Stimulated activated CD8-positive, alpha-beta memory T cell treated with anti-CD3 and anti-CD28 coated beads, Interleukin-12 subunit alpha, Interleukin-12 subunit beta, amount 100 ng/mL, for 24 hours (primary cell): Measurements from ENCODE around the gene PDE4B.

Source experiments
- DNase-seq: peaks from one replicate; pipeline ENCODE4 v3.0.0-alpha.2; 2020; ENCODE audit errors: extremely low read depth

PDE4B gene

DNA sequence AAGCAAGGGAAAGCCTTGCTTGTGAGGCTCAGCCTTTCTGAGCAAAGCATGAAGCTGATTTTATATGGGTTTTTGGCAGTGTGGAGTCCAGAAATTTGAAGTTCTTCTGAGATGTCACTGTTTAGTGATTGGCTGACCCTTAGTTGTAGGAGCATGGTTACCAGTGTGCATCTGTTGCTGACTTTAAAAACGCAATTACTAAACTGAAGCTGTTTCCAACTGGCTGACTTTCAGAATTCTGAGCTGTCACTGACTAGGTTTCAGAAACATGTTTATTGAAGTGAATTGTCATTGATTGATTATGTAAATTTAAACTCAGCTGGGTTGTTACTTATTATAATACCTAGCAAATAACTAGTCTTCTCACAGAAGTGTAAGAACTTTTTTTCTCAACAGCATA lies 89.4 kb downstream of the PDE4B start:
- DNase-seq = no peak

DNA sequence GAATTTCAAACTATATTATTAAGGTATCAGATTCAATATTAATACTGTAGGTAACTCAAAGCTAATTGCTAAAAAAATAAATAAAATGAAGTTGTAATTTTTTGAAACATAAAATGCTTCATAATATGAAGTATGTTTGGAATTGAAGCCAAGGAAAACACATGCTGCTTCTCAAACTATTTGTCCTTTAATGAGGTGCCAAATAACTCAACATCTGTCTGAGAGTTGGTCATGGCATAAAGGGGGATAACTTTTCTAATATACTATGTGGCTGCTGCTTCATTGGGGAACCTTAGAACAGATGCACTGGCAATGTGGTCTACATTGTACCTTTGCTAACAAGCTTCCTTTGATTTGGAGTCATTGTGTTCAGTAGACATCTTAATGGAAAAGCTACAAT lies 96.7 kb downstream of the PDE4B start:
- DNase-seq = no peak

DNA sequence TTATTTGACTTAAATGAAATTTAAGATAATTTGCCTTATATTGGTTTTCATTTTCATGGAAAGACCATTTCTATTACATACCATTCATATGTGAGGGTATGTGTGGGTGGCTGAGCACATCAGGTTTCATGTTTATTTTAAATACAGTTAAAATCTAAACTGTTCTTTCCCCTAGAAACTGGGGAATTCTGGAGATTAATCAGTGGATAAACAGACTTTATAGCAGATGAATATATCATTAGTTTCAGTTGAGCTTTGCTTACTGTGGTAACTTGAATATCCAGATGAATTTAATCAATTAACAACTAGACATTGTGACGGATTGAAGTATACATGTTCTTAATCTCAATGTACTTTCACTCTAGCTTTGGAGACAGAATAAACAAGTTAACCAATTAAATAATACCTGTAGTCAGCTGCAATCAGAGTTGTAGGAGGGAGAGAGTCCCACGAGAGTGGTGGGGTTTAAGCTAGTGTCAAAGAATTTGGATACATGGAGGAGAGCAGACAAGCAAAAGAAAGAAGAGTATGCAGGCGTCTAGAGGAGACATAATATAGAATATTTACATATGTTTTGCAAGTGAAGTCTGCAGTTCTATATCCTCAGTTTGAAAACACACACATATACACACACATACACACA lies 97.6 kb downstream of the PDE4B start:
- no peak for DNase-seq

DNA sequence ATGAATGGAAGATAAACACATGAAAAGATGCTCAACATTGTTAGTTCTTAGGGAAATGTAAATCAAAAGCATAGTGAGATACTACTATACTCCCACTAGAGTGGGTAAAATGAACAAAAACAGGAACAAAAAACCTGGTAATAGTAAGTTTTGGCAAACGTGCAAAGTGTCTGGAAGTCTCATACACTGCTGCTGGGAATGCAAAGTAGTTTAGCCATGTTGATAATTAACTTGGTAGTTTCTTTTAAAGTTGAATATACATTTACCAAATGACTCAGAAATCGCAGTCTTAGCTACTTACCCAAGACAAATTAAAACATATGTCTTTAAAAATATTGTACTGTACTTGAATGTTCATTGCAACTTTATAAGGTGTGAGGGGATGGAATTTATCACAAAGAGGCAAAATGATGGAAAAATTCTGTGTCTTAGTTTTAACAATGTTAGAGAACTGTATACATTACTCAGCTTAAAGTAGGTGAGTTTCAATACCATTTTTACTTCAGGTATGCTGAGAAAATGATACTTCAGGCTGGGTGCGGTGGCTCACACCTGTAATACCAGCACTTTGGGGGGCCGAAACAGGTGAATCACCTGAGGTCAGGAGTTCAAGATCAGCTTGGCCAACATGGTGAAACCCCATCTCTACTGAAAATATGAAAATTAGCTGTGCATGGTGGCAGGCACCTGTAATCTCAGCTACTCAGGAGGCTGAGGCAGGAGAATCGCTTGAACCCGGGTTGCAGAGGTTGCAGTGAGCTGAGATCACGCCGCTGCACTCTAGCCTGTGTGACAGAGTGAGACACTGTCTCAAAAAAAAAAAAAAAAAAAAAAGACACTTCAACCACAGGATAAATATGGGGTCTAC lies 102.3 kb downstream of the PDE4B start:
- DNase-seq = no peak

DNA sequence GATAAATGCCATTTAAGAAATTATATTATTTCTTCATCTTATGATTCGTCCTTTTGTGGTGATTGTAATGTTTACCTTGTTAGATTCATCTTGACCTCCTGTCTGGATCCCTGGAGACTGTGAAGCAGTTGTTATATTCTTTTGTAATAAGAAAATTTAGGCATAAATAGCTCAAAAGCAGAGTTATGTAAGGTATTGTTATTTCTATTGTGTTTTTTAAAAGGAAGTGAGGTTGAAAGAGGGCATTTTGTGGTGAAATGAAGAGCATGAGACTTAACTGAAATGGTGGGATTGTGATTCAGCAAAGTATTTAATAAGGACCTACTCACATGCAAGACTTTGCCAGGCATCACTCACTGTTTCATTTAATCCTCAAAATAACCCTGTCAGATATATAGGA lies 104.0 kb downstream of the PDE4B start:
- DNase-seq = no peak

DNA sequence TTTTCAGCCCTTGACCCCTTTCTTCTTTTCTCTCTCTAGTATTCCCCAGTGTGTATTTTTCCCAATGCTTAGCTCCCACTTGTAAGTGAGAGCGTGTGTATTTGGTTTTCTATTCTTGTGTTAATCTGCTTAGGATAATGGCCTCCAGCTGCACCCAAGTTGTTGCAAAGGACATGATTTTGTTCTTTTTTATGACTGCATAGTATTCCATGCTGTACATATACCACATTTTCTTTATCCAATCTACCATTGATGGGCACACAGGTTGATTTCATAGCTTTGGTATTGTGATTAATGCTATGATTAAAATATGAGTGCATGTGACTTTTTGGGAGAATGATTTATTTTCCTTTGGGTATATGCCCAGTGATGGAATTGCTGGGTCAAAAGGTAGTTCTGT lies 104.8 kb downstream of the PDE4B start:
- no peak for DNase-seq

DNA sequence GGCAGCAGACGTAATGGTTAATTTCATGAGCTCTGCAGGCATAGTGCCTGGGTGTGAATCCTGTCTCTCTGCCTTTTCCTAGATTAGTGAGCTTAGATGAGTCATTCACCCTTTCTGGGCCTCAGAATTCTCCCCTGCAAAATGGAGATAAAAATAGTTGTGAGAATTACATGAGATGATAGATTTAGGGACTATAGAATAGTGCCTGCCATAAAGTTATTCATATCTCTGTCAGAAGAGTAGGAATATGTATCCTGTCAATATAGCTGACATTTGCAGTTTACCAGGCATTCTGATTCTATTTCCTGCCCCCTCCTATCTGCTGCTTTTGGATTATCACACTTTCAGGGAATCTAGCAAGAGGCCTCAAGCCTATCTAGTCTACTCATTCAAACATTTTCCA lies 112.0 kb downstream of the PDE4B start:
- DNase-seq = no peak

DNA sequence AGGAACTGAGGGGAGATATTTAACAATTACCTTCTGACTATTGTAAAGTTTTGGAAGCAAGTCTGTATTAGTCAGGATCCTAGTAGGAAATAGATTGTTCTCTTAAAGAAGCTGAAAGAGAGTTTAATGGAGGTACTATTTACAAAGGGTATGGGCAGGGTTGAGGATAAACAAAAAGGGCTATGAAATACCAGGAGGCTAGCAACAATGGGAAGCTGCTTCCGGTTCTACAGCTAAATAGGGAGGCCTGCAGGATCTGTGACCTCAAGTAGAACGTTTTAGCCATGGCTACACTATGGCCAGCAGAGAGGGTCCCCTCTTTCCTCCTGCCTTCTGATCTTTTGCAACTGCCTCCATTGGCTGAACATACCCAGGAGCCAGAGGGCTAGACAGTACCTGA lies 117.7 kb downstream of the PDE4B start:
- DNase-seq = no peak

DNA sequence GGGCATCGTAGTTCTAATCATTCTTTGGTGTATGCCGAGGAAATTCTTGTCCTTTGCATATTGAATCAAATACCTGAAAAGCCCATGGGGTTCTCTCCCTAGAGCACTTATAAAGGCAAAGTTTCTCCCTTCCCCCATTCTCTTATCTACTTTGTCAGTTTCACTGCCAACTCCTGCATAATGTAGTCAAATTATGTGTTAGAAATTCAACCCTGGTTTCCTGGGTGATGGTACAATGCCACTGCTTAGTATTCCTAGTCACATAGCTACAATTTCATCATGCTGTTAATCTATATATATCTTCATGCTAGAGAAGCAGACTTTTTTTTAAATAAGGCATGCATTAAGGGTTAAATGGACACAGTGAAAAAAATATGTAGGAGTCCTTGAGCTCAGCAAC lies 119.0 kb downstream of the PDE4B start:
- DNase-seq = no peak

DNA sequence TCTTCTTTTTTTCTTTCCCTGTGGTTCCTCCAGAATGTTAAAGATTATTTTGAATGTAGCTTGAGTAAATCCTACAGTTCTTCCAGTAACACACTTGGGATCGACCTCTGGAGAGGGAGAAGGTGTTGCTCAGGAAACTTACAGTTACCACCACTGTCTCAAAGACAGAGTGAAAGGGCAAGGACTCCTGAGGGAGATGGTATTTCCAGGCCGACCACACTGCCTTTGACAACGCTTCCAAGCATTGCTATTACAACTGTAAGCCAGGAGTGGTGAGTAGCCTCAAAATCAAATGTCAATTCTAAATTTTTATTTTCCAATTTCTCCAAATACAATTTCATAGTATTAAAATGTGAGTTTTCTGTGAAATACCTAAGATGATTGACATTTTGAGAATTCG lies 125.9 kb downstream of the PDE4B start:
- no peak for DNase-seq

DNA sequence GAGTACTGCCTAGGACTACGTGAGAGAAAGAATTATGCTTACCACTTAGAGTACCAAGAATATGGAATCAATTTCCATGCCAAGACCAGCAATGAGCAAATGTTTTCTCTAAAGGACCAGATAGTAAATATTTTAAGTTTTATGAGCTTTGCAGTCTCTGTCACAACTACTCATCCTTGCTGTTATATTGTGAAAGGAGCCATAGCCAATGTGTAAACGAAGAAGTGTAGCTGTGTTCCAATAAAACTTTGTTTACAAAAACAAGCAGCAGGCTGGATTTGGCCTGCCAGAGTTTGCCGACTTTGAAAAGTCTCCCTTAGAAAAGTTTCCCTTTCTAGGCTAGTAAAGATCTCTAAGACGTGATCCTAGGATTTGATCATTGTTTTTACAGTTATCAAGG lies 128.8 kb downstream of the PDE4B start:
- DNase-seq = no peak

DNA sequence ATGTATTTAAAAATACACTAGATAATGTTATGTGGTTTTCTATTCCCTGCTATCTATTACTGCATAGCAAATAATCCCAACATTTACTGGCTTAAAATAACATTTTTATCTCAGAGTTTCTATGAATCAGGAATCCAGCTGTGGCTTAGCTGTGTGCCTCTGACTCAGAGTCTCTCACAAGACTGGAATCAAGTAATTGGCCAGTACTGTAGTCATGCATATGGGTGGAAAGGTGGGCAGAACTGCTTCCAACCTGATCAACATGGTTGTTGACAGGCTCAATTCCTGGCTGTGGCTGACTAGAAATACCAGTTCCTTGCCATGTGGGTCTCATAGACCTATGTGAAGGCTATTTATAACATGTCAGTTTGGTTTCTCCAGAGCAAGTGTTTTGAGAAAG lies 131.8 kb downstream of the PDE4B start:
- DNase-seq = no peak

DNA sequence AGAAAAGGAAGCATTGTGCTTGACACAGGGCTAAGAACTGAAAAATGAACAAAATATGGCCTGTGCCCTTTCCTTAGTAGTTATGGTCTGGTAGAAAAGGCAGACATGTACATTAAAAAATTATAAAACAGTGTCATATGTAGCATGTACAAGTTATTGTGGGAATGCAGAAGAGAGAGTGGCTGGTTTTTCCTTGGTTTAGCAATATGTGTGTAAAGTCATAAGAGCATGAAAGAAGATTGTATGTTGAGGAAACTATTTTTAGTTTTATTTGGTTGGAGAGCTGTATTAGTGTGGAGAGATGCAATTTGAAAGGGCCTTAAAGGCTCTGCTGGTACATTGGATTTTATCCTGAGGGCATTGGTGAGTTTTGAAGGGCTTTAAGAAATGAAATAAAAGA lies 145.8 kb downstream of the PDE4B start:
- DNase-seq = no peak

DNA sequence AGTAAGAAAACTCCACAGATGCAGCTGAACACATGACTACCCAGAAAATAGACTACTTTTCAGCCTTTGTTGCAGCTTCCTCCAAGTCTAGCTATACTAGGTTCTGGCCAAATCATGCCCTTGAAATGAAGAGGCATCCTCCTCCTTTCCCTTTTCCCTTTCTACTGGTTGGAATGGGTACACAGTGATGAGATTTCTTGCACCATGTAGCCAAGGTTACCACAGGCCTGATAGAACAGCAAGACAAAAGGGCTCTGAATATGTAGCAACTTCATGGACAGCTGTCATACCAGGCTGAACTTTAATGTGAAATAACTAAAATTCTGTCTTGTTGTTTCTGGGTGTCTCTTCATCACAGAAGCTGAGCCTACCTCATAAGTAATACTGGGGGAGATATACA lies 146.5 kb downstream of the PDE4B start:
- DNase-seq = no peak

DNA sequence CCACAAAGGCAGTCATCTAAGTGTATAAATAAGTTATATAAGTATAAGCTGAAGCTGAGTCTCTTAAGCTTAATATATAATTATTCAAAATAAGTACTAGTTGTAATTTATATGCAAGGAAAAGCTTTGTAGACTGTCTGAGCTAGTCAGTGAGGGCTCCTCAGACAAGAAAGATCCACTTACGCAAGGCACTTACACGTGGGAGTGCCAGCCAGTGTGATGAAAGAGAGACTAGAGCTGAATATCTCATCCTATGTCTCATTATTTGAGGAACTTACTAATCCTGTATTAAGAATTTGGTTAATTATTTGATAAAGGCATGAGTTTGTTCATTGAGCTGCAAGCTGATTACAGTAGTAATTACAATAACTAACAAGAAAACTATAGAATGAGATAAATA lies 146.9 kb downstream of the PDE4B start:
- DNase-seq = no peak

DNA sequence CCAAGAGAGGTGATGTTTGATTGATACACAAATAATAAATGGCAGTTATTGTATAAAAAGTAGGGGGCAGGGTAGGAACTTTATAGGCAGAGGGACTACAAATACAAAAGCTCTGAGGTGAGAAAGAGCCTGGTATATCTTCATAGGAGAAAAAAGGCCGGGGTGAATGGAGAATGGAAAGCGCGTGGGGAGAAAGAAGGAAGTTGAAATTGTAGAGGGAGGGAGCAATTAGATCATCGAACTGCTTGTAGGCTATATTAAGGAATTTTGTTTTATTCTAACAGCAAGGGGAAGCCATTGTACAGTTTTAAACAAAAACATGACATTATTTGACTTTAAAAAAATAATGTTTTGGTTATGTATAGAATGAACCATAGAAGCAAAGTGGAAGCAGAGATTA lies 147.4 kb downstream of the PDE4B start:
- DNase-seq = no peak

DNA sequence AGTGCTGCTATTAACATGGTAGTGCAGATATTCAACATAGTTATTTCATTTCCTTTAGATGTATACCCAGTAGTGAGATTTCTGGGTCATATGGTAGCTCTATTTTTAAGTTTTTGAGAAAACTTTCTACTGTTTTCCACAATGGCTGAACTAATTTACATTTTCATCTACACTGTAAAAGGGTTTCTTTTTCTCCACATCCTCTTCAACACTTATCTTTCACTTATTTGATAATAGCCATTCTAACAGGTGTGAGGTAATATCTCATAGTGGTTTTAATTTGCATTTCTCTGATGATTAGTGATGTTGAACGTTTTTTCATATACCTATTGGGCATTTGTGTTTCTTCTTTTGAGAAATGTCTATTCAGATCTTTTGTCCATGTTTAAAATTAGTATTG lies 149.8 kb downstream of the PDE4B start:
- no peak for DNase-seq

DNA sequence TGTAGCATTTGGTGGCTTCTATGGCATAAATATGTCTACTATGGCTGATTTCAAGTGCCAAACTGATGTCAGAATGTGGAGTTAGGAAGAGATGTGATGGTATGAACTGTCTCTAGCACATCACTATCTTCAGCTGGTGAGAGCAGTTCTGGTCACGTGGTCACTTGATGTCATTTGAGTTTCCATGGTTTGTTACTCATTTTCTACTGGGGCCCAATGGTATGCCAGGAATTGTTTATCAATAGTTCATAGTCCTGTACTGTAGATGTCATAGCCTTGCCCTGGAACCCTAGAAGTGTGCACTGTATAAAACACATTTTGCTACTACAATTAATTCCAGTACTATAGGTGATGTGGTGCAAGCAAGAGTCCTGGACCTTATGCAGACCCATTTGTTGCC lies 153.7 kb downstream of the PDE4B start:
- DNase-seq = no peak

DNA sequence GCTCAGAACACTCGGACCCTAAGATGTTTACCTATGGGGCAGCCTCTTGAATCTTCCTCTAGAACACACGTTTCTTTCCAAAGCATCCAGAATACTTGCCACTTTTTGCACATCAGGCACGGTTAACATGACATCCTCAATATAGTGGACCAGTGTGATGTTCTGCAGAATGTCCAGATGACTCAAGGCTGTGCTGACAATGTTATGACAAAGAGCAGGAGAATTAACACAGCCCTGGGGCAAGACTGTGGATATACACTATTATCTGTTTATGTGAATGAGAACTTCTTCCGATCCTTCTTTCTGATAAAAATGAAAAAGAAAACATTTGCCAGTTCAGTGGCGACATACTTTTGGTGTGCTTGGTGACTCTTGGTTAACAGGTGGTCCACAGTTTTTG lies 154.3 kb downstream of the PDE4B start:
- no peak for DNase-seq

DNA sequence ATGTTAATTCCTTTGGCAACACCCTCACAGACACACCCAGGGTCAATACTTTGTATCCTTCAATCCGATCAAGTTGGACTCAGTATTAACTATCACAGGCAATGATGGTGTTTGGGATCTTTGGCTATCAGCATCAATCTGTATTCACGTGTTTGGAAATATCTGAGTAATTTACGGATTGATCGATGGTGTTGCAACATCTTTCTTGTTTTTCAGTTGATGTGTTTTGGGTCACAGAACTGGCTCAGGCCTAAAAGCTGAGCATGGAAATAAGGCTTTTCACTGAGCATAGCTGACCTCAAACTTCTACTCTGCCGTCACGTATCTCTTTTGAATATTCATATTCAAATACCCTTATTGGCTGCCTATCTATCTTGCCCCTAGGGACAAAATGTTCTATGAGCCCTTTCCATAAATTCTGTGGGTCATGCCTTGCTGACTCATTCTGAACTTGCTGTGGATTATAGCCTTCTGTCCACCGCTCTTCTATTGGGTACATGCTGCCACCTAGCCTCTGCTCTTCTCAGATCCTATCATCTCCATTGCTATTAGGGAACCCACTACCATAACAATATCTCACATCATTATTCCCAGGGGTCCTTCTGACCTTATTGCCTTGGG lies 156.0 kb downstream of the PDE4B start:
- no peak for DNase-seq

DNA sequence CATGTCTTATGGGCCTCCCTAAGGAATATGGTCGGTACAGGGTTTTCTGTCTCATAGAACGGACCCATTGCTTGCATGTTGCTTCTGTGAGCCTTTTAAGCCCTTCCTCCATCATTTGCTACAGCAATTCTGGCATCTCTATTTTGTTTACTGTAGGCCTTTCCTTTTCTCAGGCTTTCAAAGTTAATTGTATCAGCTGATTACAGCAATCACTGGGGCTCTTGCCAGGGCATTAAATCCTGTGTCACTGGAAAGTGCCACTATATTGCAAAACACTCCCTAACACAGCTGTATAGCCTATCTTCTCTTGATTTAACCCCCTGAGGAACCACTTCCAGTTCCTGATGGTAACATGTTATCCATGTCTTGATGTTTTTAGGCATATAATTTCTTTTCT lies 156.5 kb downstream of the PDE4B start:
- no peak for DNase-seq

DNA sequence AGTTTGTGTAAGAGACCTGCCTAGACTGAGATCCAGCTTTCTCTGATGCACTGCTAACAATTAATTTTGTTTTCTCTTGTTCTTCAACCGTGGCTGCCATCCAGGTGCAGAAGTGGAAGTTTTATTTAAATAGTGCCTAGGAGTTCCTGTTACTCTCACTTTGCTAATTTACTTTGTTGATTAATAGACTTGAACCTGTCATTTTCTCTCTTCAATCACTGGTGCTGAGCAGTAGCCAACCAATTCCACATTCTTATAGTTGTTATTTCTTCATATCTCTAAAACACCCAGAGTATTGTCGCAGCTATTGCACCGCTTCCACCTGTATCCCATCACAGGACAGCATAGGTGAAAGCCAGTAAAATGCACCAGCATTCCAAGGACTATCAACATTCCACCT lies 157.2 kb downstream of the PDE4B start:
- no peak for DNase-seq

DNA sequence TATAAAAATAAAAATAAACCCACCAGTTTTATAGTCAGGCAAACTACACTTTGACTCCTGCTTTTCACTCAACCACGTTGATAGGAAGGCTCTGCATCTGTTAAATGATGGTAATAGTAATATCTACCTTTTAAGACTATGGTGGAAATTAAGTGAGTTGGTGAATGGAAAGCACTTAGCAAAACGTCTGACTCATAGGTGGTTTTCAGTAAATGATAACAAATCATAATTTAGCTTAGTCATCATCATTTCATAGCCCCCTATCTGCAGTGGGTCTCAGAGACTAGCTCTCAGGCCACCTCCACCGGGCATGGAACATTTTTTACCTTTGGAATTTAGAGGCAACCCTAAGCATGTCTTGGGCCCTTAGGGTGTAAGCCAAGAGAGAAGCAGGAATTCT lies 160.0 kb downstream of the PDE4B start:
- DNase-seq = no peak
